GM21529 (cell line): ENCODE data around the gene BAIAP2L2.

Experiments
- ATAC-seq: cut with Tn5 transposase; IDR thresholded peaks from one replicate; pipeline ENCODE4 v1.9.1; 2021; ENCODE audit not compliant: unreplicated experiment

BAIAP2L2 gene

DNA sequence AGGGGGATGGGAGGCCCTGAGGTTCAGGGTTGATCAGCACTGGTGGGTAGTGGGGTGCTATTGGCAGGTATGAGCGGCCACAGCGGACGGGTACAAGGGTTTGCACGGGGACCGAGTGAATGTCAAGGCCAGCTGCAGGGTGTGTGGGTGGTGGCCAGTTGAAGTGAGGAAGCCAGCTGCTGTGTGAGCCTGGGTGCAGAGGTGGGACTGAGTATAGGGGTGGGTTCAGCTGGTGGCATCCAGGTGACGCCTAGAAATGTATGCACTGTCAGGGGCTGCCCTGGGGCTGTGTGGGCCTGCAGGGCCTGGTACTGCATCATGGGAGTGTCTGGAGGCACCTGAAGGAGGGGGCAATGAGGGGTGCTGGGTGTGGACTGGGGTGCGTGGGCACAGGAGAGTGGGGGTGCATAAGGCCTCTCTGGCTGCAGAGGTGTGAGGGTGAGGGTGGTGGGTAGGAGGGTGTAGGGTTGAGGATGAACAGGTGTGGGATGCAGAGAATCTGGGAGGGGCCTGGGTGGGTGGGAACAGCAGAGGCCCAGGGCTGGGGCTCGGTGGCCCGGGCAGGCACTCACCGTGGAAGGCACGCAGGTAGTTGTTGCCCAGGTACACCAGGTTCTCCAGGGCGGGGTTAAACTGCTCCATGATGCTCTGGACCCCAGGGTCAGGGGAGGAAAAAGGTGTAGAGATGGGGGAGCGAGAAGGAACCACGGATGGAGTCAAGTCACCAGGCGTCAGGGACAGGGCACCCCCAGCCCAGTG, 1.7 kb downstream of the BAIAP2L2 start:
- no peak for ATAC-seq

GRCh38 chr22:38107692-38108515, 2.6 kb downstream of the BAIAP2L2 start:
- ATAC-seq, result no peak

DNA sequence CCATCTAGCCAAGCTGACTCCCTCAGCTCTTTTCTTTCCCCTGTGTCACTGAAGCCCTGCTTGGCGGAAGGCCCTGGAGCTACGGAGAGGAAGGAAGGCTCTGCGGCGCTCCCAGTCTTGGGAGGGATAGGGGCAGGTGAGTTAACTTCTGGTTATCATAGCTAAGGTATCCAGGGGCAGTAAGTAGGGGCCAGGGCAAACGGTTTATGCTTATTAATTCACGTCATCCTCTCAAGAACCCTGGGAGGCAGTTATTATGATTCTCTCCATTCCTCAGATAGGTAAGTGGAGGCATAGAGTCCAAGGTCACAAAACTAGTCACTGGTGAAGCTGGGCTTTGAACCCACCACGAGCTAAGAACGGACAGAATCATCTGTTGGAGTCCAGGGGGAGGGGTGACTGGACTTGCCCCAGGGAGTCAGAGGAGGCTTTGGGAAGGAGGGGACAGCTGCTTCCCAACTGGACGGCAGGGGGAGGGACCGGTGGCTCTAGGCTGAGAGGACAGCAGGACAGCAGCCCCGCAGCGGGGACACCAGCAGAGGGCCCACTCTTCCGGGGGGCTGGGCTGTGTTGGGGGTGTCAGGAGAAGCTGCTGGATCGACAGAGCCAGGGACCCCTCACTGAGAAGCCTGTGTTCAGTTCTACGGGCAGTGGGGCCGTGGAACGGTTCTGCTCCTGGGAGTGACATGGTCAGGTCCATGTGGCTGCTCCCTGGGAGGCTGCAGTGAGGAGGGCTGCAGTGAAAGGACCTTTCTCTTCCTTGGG, 3.5 kb downstream of the BAIAP2L2 start:
- no peak for ATAC-seq

GRCh38 chr22:38104084-38104483, 6.4 kb downstream of the BAIAP2L2 start:
- no peak for ATAC-seq

- no peak for ATAC-seq
Measured at GRCh38 chr22:38103641-38104040, 6.8 kb downstream of the BAIAP2L2 start.

DNA sequence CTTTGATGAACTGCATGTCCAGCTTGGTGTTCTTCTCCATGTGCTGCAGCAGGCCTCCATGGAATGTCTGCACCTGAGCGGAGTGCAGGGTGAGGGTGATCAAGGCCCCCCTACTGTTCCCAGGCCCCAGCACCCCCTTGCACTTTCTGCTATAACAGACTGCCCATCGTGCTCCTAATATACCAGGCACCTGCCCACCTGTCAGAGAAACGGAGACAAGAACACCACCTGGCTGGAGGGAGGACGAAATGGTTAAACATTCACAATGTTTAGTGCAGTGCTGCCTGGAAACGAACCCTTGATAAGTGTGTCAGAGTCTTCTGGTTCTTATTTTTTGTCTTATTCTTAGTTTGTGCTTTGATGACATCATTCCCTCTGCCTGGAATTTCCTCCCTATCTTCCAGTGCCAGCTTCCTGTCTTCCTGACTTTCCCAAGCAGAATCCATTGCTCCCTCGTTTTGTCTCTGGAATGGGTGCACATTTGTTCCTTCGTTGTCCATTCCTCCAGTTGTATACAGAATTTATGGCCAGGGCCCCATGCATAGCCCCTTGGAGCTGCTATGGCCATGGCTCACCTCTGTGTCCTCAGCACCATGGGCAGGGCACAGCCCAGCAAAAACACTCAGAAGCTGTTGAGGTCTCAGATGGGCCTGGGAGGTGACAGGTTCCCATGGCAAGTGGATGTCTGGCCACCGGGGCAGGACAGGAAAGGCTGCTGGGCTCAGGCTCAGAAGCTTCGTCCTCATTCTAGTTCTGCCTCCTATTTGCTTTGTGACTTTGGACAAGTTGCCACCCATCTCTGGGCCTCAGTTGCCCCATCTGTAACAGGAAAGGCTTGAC, 11.9 kb downstream of the BAIAP2L2 start:
- ATAC-seq, result no peak

DNA sequence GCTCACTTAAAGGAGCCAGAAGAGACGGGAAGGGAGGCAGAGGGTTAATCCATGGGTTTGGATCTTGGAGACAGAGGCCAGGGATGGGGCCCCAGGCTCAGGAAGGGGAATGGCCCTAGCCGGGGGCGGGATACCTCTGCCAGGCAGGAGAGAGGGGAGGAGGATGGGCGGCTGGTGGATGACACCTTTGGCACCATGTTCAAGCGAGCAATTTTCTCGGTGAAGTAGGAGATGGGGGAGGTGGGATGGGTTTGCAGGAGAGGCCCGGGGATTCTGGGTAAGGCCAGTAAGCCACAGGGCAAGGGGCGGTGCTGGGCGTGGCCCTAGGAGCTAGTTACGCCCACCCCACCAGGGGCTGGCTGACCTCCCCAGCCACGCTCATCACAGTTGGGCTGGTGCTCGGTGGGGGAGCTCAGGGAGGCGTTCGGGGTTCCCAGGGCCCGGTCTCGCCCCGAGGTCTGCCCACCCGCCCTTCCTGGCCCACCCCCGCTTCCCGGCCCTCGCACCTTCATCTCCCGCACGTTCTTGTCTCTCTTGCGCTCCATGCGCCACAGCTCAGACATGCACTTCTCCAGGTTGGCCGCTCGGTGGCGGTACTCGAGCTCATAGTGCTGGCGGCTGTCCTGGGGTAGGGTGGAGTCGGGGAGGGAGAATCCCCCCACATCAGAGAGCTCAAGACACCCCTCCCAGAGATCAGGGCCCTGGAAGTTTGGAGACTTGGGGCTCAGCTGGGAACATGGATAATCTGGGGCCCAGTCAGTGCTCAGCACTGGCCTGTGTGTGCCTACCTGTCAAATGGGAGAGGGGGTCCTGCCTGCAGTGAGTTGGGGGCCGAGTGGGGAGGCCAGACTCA, 12.7 kb downstream of the BAIAP2L2 start:
- ATAC-seq, result no peak

DNA sequence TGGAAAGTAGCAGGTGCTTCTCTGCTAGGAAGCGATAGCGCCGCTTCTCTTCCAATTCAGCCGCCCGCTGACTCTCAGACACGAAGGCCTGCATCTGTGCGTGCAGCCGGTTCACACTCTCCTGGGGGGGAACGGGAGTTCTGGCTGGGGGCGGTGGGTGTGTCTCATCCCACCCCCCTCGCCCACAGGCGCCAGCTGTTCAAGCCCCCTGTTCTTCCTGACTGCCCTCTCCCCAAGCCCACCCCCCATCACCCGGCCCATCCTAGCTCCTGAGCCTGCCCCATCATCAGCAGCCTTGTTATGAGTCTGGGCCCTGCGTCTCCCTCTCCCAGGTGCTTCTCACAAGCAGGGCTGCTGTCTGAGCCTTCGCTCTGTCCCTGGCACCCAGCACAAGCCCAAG, 13.4 kb downstream of the BAIAP2L2 start:
- ATAC-seq, result no peak

DNA sequence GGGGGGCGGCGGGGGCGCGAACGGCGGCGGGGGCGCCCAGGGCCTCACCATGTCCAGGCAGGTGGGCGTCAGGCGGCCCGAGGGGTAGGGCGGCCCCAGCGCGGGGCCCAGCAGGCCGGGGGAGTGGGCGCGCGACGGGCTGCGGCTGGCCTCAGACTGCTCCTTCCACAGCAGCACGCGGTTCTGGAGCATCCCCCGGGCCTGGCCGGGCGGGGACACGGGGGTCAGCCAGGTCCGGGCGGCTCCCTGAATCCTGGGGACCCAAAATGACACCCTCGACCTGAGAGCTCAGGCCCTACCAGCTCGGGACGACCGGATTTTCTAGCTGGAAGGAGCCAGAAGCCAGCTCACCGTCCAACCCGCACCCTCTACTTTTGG, 21.0 kb downstream of the BAIAP2L2 start:
- no peak for ATAC-seq

- no peak for ATAC-seq
Measured at GRCh38 chr22:38088629-38089473, 21.6 kb downstream of the BAIAP2L2 start.

DNA sequence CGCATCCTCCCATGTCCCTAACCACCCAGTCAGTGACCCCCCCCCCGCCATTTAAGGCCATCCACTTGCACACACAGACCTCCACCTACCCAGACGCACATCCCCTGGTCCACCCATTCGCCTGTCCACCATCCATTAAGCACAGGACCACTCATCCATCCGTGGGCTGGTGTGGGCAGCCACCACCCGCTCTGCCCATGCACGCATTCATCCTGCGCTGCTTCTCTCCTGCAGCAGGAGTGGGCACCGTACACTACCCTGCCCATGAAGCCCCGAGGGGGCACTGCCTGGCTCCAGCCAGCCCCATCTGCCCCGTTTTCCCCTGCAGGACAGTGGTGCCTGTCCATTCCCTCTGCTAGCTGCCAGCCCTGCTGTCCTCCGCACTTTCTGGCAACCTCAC, 22.6 kb downstream of the BAIAP2L2 start:
- no peak for ATAC-seq

DNA sequence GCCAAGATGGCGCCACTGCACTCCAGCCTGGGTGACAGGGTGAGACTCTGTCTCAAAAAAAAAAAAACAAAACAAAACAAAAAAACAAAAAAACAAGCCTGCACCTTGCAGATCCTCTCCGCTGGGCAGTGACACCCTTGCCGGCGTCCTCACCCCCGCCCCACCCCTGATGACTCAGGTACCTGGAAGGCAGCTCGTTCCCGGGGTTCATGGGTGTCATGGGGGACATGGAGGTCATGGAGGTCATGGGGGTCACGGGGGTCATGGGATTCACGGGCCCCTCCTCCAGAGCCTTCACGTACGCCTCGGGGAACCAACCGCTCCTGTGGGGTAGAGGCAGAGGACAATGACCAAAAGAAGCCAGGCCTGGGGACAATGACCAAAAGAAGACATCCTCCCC, 23.5 kb downstream of the BAIAP2L2 start:
- ATAC-seq, result no peak

DNA sequence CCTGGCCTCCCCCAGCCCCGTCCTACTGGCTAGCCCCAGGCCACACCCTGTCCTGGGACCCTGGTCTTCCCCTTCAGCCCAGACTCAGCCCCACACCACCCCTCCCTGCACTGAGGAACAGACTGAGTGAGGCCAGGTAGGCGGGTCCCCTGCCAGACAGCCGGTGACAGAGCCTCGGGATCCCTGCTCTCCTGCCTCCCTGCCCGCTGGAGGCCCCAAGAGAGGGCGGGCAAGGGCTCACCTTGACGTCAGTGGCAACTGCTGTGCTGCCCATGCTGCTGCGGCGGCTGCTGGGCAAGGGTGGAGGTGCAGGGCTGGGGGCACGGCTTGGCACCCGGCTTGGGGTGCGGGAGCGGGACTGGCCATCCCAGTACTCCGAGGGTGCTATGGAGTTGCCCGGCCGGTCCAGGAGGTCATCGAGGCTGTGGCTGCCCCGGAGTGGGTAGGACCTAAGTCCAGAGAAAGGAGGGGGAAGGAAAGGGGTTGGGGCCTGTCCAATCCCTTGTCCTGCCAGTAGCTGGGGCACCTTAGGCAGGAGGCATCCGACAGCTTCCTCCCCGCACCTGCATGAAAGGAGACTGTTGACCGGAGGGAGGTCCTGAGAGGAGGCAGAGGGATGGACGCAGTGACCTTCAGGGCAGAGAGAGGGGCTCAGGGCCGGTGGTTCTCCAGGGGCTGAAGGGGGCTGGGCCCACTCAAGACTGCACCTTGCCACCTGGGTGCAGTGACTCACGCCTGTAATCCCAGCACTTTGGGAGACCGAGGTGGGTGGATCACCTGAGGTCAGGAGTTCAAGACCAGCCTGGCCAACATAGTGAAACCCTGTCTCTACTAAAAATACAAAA, 24.3 kb downstream of the BAIAP2L2 start:
- ATAC-seq, result no peak

- no peak for ATAC-seq
Measured at GRCh38 chr22:38085501-38085900, 25.0 kb downstream of the BAIAP2L2 start.

DNA sequence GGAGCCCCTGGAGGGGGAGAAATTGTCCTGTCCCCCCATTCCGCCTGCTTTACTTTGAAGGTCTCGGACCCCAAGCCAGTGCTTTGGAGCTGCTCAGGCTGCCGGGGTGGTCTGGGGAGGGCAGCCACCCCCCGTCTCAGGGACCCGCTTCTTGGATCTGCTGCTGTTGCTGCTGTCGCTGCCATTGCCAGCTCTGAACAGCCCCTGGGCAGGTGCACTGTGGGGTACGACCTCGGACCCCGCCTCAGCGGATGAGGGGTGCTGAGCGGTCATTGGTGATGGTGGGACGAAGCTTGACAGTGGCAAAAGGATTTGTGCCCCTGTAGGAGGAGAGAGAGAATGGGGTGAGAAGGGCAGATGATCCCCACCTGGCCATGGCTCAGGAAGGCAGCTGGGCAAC, 25.4 kb downstream of the BAIAP2L2 start:
- no peak for ATAC-seq

- ATAC-seq, result no peak
Measured at GRCh38 chr22:38083931-38084631, 26.4 kb downstream of the BAIAP2L2 start, which contains the start of gene SLC16A8. Gene SLC16A8, minus strand, starts transcription at chr22:38084184. Its CDS starts 1,311 bp downstream, at chr22:38082873.

GRCh38 chr22:38082986-38083710, 27.3 kb downstream of the BAIAP2L2 start:
- no peak for ATAC-seq
